Stimulated activated CD8-positive, alpha-beta memory T cell treated with anti-CD3 and anti-CD28 coated beads, Interleukin-2, amount 100 ng/mL, for 48 hours (primary cell): ENCODE results near the gene PPFIA1.
"Not testable (repeated sequence)": the region's sequence is repeated elsewhere in the genome, so short reads cannot be mapped to it uniquely, and the experiment has no call there.

ENCODE experiments used
- DNase-seq, 2 donors: peaks; one replicate each; pipeline ENCODE4 v3.0.0-alpha.2; 2020; ENCODE audit warnings: low read depth in 2 of 2

PPFIA1 gene

GRCh38 chr11:70358753-70359152 lies 88.3 kb downstream of the PPFIA1 start:
- DNase-seq = no peak

- no peak for DNase-seq
Observed at GRCh38 chr11:70359451-70360205, 89.1 kb downstream of the PPFIA1 start.

GRCh38 chr11:70360211-70360610 lies 89.7 kb downstream of the PPFIA1 start:
- no peak for DNase-seq

- no peak for DNase-seq
Observed at GRCh38 chr11:70364178-70364577, 93.7 kb downstream of the PPFIA1 start.

GRCh38 chr11:70364745-70365543 lies 94.5 kb downstream of the PPFIA1 start:
- peak; percentile 66 to 69 for DNase-seq

GRCh38 chr11:70365544-70365927 lies 95.0 kb downstream of the PPFIA1 start:
- DNase-seq = no peak

- DNase-seq = no peak
Observed at GRCh38 chr11:70367071-70367470, 96.6 kb downstream of the PPFIA1 start.

- no peak for DNase-seq
Observed at GRCh38 chr11:70368961-70369360, 98.5 kb downstream of the PPFIA1 start.

- DNase-seq = no peak
Observed at GRCh38 chr11:70371241-70371640, 100.8 kb downstream of the PPFIA1 start.

- DNase-seq = no peak
Observed at GRCh38 chr11:70372076-70372475, 101.6 kb downstream of the PPFIA1 start.

- DNase-seq = no peak
Observed at GRCh38 chr11:70376621-70377020, 106.1 kb downstream of the PPFIA1 start.

- DNase-seq = no peak
Observed at GRCh38 chr11:70377645-70378044, 107.2 kb downstream of the PPFIA1 start.

- DNase-seq = no peak
Observed at GRCh38 chr11:70378506-70379134, 108.1 kb downstream of the PPFIA1 start.

- DNase-seq = no peak
Observed at GRCh38 chr11:70381350-70381749, 110.9 kb downstream of the PPFIA1 start.

- DNase-seq = no peak
Observed at GRCh38 chr11:70381872-70382861, 111.7 kb downstream of the PPFIA1 start.

- DNase-seq = no peak
Observed at GRCh38 chr11:70383664-70384565, 113.4 kb downstream of the PPFIA1 start.

GRCh38 chr11:70384566-70385152 lies 114.2 kb downstream of the PPFIA1 start:
- DNase-seq = no peak

- DNase-seq = no peak
Observed at GRCh38 chr11:70387564-70387963, 117.1 kb downstream of the PPFIA1 start.

GRCh38 chr11:70389201-70389600 lies 118.7 kb downstream of the PPFIA1 start:
- DNase-seq = no peak

- not testable (repeated sequence) for DNase-seq
Observed at GRCh38 chr11:70390882-70391281, 120.4 kb downstream of the PPFIA1 start.
